K562 (cell line): ENCODE data around the gene RXFP3. TPM values are rescaled to one million over a fixed set of nuclear protein-coding genes. Genes with fewer than 3 reads are reported as not detected.

ENCODE experiments used
- ATAC-seq: fragments of 200-7000 bp; cut with Tn5 transposase; 3 replicates; pipeline ENCODE4 v1.9.1; 2020; ENCODE audit warnings: moderate library complexity
- BruUV-seq: library from RNA; stranded (reverse); fragments of 400-500 nt; replicated peaks from 2 replicates; lab custom pipeline; 2021; lab: Mats Ljungman, UMichigan
- CTCF ChIA-PET: fragments of 300-600 bp; formaldehyde crosslinking; extraction: SDS; loops from one replicate; lab custom pipeline; 2021; ENCODE audit warnings: low intra/inter-chr PET ratio; lab: Yijun Ruan, JAX
- POLR2A ChIA-PET: fragments of 300-600, 350-650 bp; sonication (Branson Sonifier 250); formaldehyde crosslinking; extraction: SDS; loops from one replicate; lab custom pipeline; 2021; ENCODE audit warnings: antibody characterized with exemption, inconsistent platforms; lab: Yijun Ruan, JAX
- DNase-seq, 4 experiments: peaks; one replicate each; pipeline versions ENCODE4 v3.0.0 to v3.0.0-alpha.2; 2011 to 2018; ENCODE audit warnings: low spot score in 3 of 4, mixed read lengths in 3 of 4; ENCODE audit errors: extremely low read depth in 1 of 4
- FAIRE-seq: peaks from 2 replicates; lab custom pipeline; 2011; peaks lifted over from hg19 to GRCh38; lab: Jason Lieb, UNC
- H2AFZ ChIP-seq: 2 replicates; pipeline ENCODE4 v1.6.0; 2011; ENCODE audit warnings: low read depth, low read length, control low read depth, inconsistent platforms
- H3K27ac ChIP-seq: fragments of 200-600 bp; 3 replicates; pipeline ENCODE4 v1.8.0; 2011; ENCODE audit warnings: low read depth, mild to moderate bottlenecking, control low read depth, inconsistent platforms, low read length, moderate library complexity, mixed read lengths; ENCODE audit errors: extremely low read depth
- H3K27me3 ChIP-seq, 2 experiments: fragments of 300-600 bp in 1 of 2; 2 replicates in 1 of 2; 3 replicates in 1 of 2; pipeline versions ENCODE4 v1.6.0 to v1.8.0; 2011; ENCODE audit warnings: inconsistent platforms in 2 of 2, low read length in 2 of 2, mild to moderate bottlenecking in 1 of 2, mixed read lengths in 1 of 2, moderate library complexity in 1 of 2; ENCODE audit not compliant: control insufficient read depth in 2 of 2, insufficient read depth in 2 of 2
- H3K36me3 ChIP-seq: fragments of 300-600 bp; 3 replicates; pipeline ENCODE4 v1.8.0; 2011; ENCODE audit warnings: mild to moderate bottlenecking, low read length, inconsistent platforms; ENCODE audit not compliant: control insufficient read depth, insufficient read depth
- H3K4me1 ChIP-seq, 2 experiments: fragments of 200-600 bp in 1 of 2; replicated peaks in 1 of 2; 2 replicates in 1 of 2; 3 replicates in 1 of 2; pipeline versions ENCODE4 v1.5.1 to v1.8.0; 2011; ENCODE audit warnings: inconsistent platforms in 2 of 2, low read length in 2 of 2, mild to moderate bottlenecking in 1 of 2, mixed read lengths in 1 of 2, moderate library complexity in 1 of 2; ENCODE audit not compliant: control insufficient read depth in 2 of 2, insufficient read depth in 2 of 2
- H3K4me2 ChIP-seq: 2 replicates; pipeline ENCODE4 v1.6.1; 2011; ENCODE audit warnings: low read length, control low read depth, inconsistent platforms, mixed read lengths; ENCODE audit not compliant: insufficient read depth
- H3K4me3 ChIP-seq: fragments of 200-600 bp; sonication (generic), shearing (Covaris generic); 2 replicates; pipeline ENCODE4 v1.5.1; 2016; ENCODE audit warnings: control low read depth, inconsistent platforms
- H3K79me2 ChIP-seq: fragments of 200-600 bp; 3 replicates; pipeline ENCODE4 v1.8.0; 2011; ENCODE audit warnings: low read length, inconsistent platforms; ENCODE audit not compliant: control insufficient read depth, insufficient read depth
- H3K9ac ChIP-seq, 2 experiments: 2 replicates each; pipeline versions ENCODE4 v1.6.0 to v1.6.1; 2011; ENCODE audit warnings: low read depth in 2 of 2, low read length in 2 of 2, control low read depth in 1 of 2, inconsistent platforms in 1 of 2, mild to moderate bottlenecking in 1 of 2, mixed read lengths in 1 of 2; ENCODE audit not compliant: insufficient read depth in 1 of 2
- H3K9me1 ChIP-seq: one replicate; pipeline ENCODE4 v1.6.0; 2011; ENCODE audit warnings: inconsistent platforms, mild to moderate bottlenecking, low read length, moderate library complexity; ENCODE audit not compliant: control insufficient read depth, insufficient read depth
- H3K9me3 ChIP-seq: replicated peaks from 2 replicates; pipeline ENCODE4 v1.5.1; 2011; ENCODE audit warnings: low read depth, low read length, inconsistent platforms; ENCODE audit not compliant: control insufficient read depth, insufficient read depth
- H4K20me1 ChIP-seq: replicated peaks from 2 replicates; pipeline ENCODE4 v1.6.1; 2011; ENCODE audit warnings: low read length, inconsistent platforms, mixed read lengths; ENCODE audit not compliant: control insufficient read depth, insufficient read depth
- BMI1 ChIP-seq: fragments of 150-350 bp; IDR thresholded peaks from 2 replicates; pipeline ENCODE4 v1.6.1; 2014; ENCODE audit warnings: low read length
- ESRRA ChIP-seq: fragments of 450-650 bp; IDR thresholded peaks from 2 replicates; pipeline ENCODE4 v1.6.1; 2014; ENCODE audit warnings: low read depth, mild to moderate bottlenecking, moderate library complexity, borderline replicate concordance
- ETV6 ChIP-seq, 3 experiments: fragments of 150-350 bp in 1 of 3; sonication (generic) in 1 of 3; formaldehyde crosslinking in 1 of 3; IDR thresholded peaks; 2 replicates each; pipeline versions ENCODE4 v1.6.1 to v1.8.0; 2014 to 2022; ENCODE audit warnings: borderline replicate concordance in 2 of 3, low read depth in 2 of 3, antibody characterized with exemption in 1 of 3, low read length in 1 of 3, mild to moderate bottlenecking in 1 of 3, missing genetic modification reagents in 1 of 3
- GABPB1 ChIP-seq: sonication (generic); formaldehyde crosslinking; IDR thresholded peaks from 2 replicates; pipeline ENCODE4 v1.8.0; 2022; ENCODE audit warnings: mild to moderate bottlenecking, missing genetic modification reagents
- HCFC1 ChIP-seq: IDR thresholded peaks from 2 replicates; pipeline ENCODE4 v1.6.1; 2012; ENCODE audit warnings: low read depth, low read length, improper control_type of control experiment
- HSF4 ChIP-seq: fragments of 250-450 bp; sonication (Bioruptor Pico); IDR thresholded peaks from 2 replicates; pipeline ENCODE4 v2.1.2; 2022; ENCODE audit warnings: mild to moderate bottlenecking, moderate library complexity, borderline replicate concordance
- NFXL1 ChIP-seq: fragments of 450-650 bp; formaldehyde crosslinking; IDR thresholded peaks from 2 replicates; pipeline ENCODE4 v1.4.0; 2021; ENCODE audit warnings: mild to moderate bottlenecking
- RAD21 ChIP-seq, 2 experiments: fragments of 250-450 bp in 1 of 2; fragments of 450-650 bp in 1 of 2; sonication (Bioruptor Pico) in 1 of 2; formaldehyde crosslinking in 1 of 2; IDR thresholded peaks in 1 of 2; conservative IDR thresholded peaks in 1 of 2; 2 replicates each; pipeline versions ENCODE4 v1.4.0 to v1.8.0; 2020 to 2022; ENCODE audit warnings: mild to moderate bottlenecking in 2 of 2, moderate library complexity in 1 of 2
- SMAD2 ChIP-seq: fragments of 150-350 bp; IDR thresholded peaks from 2 replicates; pipeline ENCODE4 v1.6.1; 2014; ENCODE audit warnings: low read depth, mild to moderate bottlenecking, low read length
- ZNF444 ChIP-seq: fragments of 250-450 bp; sonication (Bioruptor Pico); IDR thresholded peaks from 2 replicates; pipeline ENCODE4 v1.4.0; 2020; ENCODE audit warnings: mild to moderate bottlenecking, moderate library complexity
- ZNF589 ChIP-seq: fragments of 200-800 bp; sonication (Bioruptor generic); IDR thresholded peaks from 2 replicates; pipeline ENCODE4 v1.6.1; 2016; ENCODE audit warnings: low read depth, missing genetic modification characterization, missing compliant biosample characterization
- WGBS: fragments of 100-300 bp; shearing (Covaris generic); methylation state at CpG from one replicate; pipeline ENCODE4 v1.1.6; 2016; ENCODE audit warnings: low coverage, mixed read lengths; ENCODE audit not compliant: insufficient coverage; ENCODE audit errors: missing lambda C conversion rate; 5-methylcytosine and 5-hydroxymethylcytosine counted together
- in situ Hi-C: fragments of 300-500 bp; cut with MboI; formaldehyde crosslinking; loops from 4 replicates; pipeline ENCODE4 v1.15.0; 2018; ENCODE audit warnings: inconsistent platforms, mixed read lengths
- intact Hi-C: fragments of 100-400 bp; cut with micrococcal nuclease; formaldehyde crosslinking; loops from 2 replicates; pipeline ENCODE4 v1.14.2; 2022
- polyA plus RNA-seq, 8 experiments: library from polyadenylated mRNA; depleted of rRNA in 4 of 8; stranded (reverse) in 5 of 8; unstranded in 3 of 8; fragments of >200 nt; fragmentation: Nextera tagmentation in 2 of 8; fragmentation: Illumina TruSeq in 1 of 8; extraction: Ambion mirVana in 2 of 8; extraction: Trizol in 1 of 8; gene quantifications; 2 replicates each; pipeline versions ENCODE4 v1.2.1 to v1.2.3, GENCODE V29; 2011 to 2014; ENCODE audit warnings: inconsistent platforms in 1 of 8, missing spikeins in 1 of 8
- total RNA-seq, 7 experiments: library from RNA; depleted of rRNA in 6 of 7; stranded (reverse); fragments of >200 nt in 6 of 7; fragmentation: Illumina TruSeq in 2 of 7; extraction: Trizol in 2 of 7; gene quantifications; 2 replicates each; pipeline versions ENCODE4 v1.2.1 to v1.2.3, GENCODE V29; 2011 to 2021; ENCODE audit warnings: low replicate concordance in 1 of 7
- TF ChIP-seq, protein P1 (sequence below): fragments of 250-450 bp; sonication (Bioruptor Pico); IDR thresholded peaks from 2 replicates; pipeline ENCODE4 v1.8.0; 2021; ENCODE audit warnings: mild to moderate bottlenecking, moderate library complexity

Gene RXFP3
- total and polyA plus RNA-seq, 9 of the 15 experiments (the other 6 are each of a cell fraction or from before 2014, with no cell fraction given), result not detected

DNA sequence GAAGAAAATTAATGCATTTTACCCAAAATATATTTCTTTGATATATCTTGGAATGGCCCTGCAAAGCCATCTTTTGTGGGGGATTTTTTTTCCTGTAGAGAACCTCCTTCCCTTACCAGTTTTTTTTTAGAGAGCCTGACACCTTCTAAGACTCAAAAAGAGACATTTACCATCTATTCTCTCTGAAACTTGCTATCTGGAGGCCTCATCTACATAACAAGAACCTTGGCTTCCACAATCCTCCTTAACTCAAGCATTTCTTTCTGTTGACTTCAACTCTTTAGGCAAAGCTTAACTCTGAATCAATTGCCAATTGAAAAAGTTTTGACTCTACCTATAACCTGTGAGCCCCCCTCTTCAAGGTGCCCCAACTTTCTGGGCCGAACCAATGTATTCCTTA is 42.1 kb downstream of the RXFP3 start:
- intact Hi-C loops (no loop called here), in situ Hi-C loops (no loop called here)
- ATAC-seq, result no peak
- Histone ChIP-seq H3K4me1 (no peaks in the 10 kb centered on the region), H3K9me3 (no peaks in the 10 kb centered on the region), H3K9ac (no peak overlapping the region), H3K27me3 (peaks cover 11 to 26% of the 10 kb centered on the region in 2 experiments), H3K9me1 (no peaks in the 10 kb centered on the region), H3K36me3 (no peaks in the 10 kb centered on the region), H4K20me1 (no peaks in the 10 kb centered on the region), H3K4me2 (no peak overlapping the region), H2AFZ (no peak overlapping the region), H3K4me3 (no peak overlapping the region), H3K27ac (no peak overlapping the region), H3K79me2 (no peaks in the 10 kb centered on the region)
- no peak for FAIRE-seq
- TF ChIP-seq NFXL1, result no peak
- no peak for TF ChIP-seq ETV6 (IDR thresholded peaks at IDR 0.05; ENCODE audit: borderline replicate concordance in 1 of 2, low read depth in 2 of 2, low read length in 1 of 2)
- TF ChIP-seq ETV6 (CRISPR knock-in tag; IDR thresholded peaks at IDR 0.05; ENCODE audit: borderline replicate concordance), result no peak
- TF ChIP-seq ZNF589 (CRISPR knock-in tag), result no peak
- no peak for TF ChIP-seq HCFC1
- no peak for TF ChIP-seq GABPB1 (CRISPR knock-in tag)
- TF ChIP-seq, protein P1, sequence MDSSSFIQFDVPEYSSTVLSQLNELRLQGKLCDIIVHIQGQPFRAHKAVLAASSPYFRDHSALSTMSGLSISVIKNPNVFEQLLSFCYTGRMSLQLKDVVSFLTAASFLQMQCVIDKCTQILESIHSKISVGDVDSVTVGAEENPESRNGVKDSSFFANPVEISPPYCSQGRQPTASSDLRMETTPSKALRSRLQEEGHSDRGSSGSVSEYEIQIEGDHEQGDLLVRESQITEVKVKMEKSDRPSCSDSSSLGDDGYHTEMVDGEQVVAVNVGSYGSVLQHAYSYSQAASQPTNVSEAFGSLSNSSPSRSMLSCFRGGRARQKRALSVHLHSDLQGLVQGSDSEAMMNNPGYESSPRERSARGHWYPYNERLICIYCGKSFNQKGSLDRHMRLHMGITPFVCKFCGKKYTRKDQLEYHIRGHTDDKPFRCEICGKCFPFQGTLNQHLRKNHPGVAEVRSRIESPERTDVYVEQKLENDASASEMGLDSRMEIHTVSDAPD (CRISPR knock-in tag), result no peak
- TF ChIP-seq RAD21 (CRISPR knock-in tag; conservative IDR thresholded peaks at IDR 0.05 in 1 of 2, IDR thresholded peaks at IDR 0.05 in 1 of 2), result no peak
- TF ChIP-seq ZNF444 (CRISPR knock-in tag), result no peak
- TF ChIP-seq HSF4 (CRISPR knock-in tag), result no peak
- no peak for TF ChIP-seq ESRRA
- no peak for TF ChIP-seq BMI1
- TF ChIP-seq SMAD2, result no peak
- no TSS peak for BruUV-seq
- CTCF ChIA-PET, result no interaction called here
- POLR2A ChIA-PET, result interaction anchor here (1.2 to 1.9 kb wide), 2 partner anchors 8 to 11 kb away, joined by 4 to 6 read pairs; no protein-coding TSS in a partner anchor
- no peak for DNase-seq
- WGBS, result 0% methylated on average over 1 of the region's 1 CpG
